ENCODE results near the gene EXOSC7. TPM values are rescaled to one million over a fixed set of nuclear protein-coding genes. Genes with fewer than 3 reads are reported as not detected.
A peak's percentile ranks its signal among the peaks of the same experiment; 100 is the strongest.

Gene EXOSC7
- total and polyA plus RNA-seq, 10 of the 15 experiments (the other 5 are each of a cell fraction or from before 2014, with no cell fraction given): 58.0 to 193 (median 82.9) TPM

DNA sequence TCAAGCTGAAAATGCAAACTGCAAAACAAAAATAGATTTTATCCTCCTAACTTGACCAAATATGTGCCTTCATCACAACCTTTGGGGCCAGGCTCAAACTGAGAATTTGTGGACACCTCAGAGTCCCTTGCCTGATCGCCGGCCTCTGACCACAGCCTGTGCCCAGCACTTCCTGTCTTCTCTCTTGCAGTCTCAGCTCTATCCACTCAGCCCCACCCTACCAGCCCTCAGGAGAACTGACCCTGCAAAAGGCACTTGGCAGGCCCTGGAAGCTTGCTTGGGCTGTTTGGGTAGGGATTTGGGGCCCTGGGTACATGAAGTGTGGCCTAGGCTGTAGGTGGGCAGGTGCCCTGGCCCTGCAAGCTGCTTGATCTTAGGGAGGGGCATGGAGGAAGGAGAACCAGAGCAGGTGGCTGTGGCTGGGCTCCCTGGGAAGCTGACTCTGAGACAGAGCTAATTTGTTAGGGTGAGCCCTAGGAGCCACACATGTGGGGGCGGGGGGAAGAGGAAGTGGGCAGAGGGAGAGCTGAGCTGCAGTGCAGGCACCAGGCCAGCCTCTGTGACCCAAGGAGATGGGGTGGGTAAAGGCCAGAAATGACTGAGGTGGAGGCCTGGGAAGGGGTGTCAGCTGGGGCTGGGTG lies 58.7 kb downstream of the EXOSC7 start:
- ChIA-PET CTCF (interaction anchor here (0.7 to 16.5 kb wide), 6 partner anchors 20 to 501 kb away, joined by 3 to 416 read pairs (median 3); no protein-coding TSS in a partner anchor), SMC1A (ENCODE audit: uncharacterized antibody, unreplicated experiment) (interaction anchor here (0.6 to 1.4 kb wide), 9 partner anchors 9 to 1475 kb away, joined by 3 to 6 read pairs (median 3); partner anchors contain the start of gene CLEC3B), POLR2A (no interaction called here), RAD21 (ENCODE audit: unreplicated experiment) (interaction anchor here (1.0 to 1.2 kb wide), 4 partner anchors 37 to 296 kb away, joined by 3 to 6 read pairs (median 4); no protein-coding TSS in a partner anchor)
- no peak overlapping the region for H3K9ac ChIP-seq (ENCODE audit: control insufficient read depth, insufficient read depth, low read length)
- peak; percentile 77 for ATAC-seq
- no peaks in the 10 kb centered on the region; a peak in 2 of 4 replicates for H3K27me3 ChIP-seq (replicated peaks in 1 of 2; ENCODE audit: control insufficient read depth in 2 of 2, insufficient read depth in 2 of 2, low read length in 1 of 2)
- no peak overlapping the region for H2AFZ ChIP-seq (ENCODE audit: control insufficient read depth, low read depth, low read length)
- 3% methylated on average over 3 of the region's 3 CpGs for WGBS (ENCODE audit: insufficient coverage, insufficient replicate concordance, low lambda C conversion rate, missing lambda C conversion rate)
- no TSS peak for BruUV-seq (replicated peaks)
- no peak for DNase-seq (ENCODE audit: low read depth, low spot score)
- no peaks in the 10 kb centered on the region; a peak in 1 of 4 replicates for H3K36me3 ChIP-seq (ENCODE audit: control insufficient read depth in 2 of 2, insufficient read depth in 2 of 2, low read length in 1 of 2)
- no peaks in the 10 kb centered on the region for H4K20me1 ChIP-seq (ENCODE audit: control insufficient read depth, insufficient read depth)
- no peaks in the 10 kb centered on the region for H3K79me2 ChIP-seq (ENCODE audit: control insufficient read depth, insufficient read depth, low read length)
- H3K4me2 ChIP-seq (ENCODE audit: control insufficient read depth, insufficient read depth): no peak overlapping the region
- intact Hi-C loops (cut with micrococcal nuclease; ENCODE audit: unreplicated experiment): loop anchor here (5.0 kb wide), 1 partner anchor 623 kb away; no protein-coding TSS in a partner anchor
- in situ Hi-C loops (cut with MboI): loop anchor here (5.0 kb wide), 4 partner anchors 178 to 893 kb away; no protein-coding TSS in a partner anchor
- no peaks in the 10 kb centered on the region for H3K9me3 ChIP-seq (replicated peaks; ENCODE audit: control insufficient read depth, insufficient read depth, low read length)
- FAIRE-seq: no peak
- H3K4me3 ChIP-seq: no peak overlapping the region
- peaks cover 9% of the 10 kb centered on the region for H3K4me1 ChIP-seq (ENCODE audit: control insufficient read depth, insufficient read depth, low read length)
- no peak overlapping the region for H3K27ac ChIP-seq (ENCODE audit: control insufficient read depth, insufficient read depth)
- 0 out of 2 replicates have a peak, but pooled peaks have one; percentile 51 for TF ChIP-seq GATAD2B (conservative IDR thresholded peaks at IDR 0.05; ENCODE audit: low read depth)
- TF ChIP-seq BMI1 (IDR thresholded peaks at IDR 0.05; ENCODE audit: borderline replicate concordance): no peak
- TF ChIP-seq RAD21 (IDR thresholded peaks at IDR 0.05; ENCODE audit: insufficient read depth, low read depth, low read length): no peak
- no peak for TF ChIP-seq RB1 (IDR thresholded peaks at IDR 0.05; ENCODE audit: borderline replicate concordance)
- TF ChIP-seq SMARCA5 (IDR thresholded peaks at IDR 0.05): no peak
- TF ChIP-seq, protein P1, sequence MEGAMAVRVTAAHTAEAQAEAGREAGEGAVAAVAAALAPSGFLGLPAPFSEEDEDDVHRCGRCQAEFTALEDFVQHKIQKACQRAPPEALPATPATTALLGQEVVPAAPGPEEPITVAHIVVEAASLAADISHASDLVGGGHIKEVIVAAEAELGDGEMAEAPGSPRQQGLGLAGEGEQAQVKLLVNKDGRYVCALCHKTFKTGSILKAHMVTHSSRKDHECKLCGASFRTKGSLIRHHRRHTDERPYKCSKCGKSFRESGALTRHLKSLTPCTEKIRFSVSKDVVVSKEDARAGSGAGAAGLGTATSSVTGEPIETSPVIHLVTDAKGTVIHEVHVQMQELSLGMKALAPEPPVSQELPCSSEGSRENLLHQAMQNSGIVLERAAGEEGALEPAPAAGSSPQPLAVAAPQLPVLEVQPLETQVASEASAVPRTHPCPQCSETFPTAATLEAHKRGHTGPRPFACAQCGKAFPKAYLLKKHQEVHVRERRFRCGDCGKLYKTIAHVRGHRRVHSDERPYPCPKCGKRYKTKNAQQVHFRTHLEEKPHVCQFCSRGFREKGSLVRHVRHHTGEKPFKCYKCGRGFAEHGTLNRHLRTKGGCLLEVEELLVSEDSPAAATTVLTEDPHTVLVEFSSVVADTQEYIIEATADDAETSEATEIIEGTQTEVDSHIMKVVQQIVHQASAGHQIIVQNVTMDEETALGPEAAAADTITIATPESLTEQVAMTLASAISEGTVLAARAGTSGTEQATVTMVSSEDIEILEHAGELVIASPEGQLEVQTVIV (IDR thresholded peaks at IDR 0.05; ENCODE audit: borderline replicate concordance, partially characterized antibody): no peak
- peak in 1 of 2 experiments; percentile 23; a peak in 2 of 4 replicates for TF ChIP-seq IKZF2 (IDR thresholded peaks at IDR 0.05)
- TF ChIP-seq IRF4 (IDR thresholded peaks at IDR 0.05; ENCODE audit: low read depth, low read length): no peak
- peak; percentile 70; the same call in 1 of the 2 replicates for TF ChIP-seq HDGF (IDR thresholded peaks at IDR 0.05)
- TF ChIP-seq ZNF687 (IDR thresholded peaks at IDR 0.05): 0 out of 2 replicates have a peak, but pooled peaks have one; percentile 11
- TF ChIP-seq SP1 (IDR thresholded peaks at IDR 0.05; ENCODE audit: low read depth, low read length): no peak
- TF ChIP-seq NFYB (IDR thresholded peaks at IDR 0.05; ENCODE audit: insufficient read depth, low read depth, low read length): no peak
- peak; percentile 73 for TF ChIP-seq IKZF1 (conservative IDR thresholded peaks at IDR 0.05)
- TF ChIP-seq RAD51 (IDR thresholded peaks at IDR 0.05): no peak
- no peak for TF ChIP-seq PAX8 (IDR thresholded peaks at IDR 0.05)

Measured in GM12878 (cell line).